Loucy (cell line): ENCODE data around the gene HOXD8.

ENCODE experiments used
- H2AFZ ChIP-seq: fragments of 200-600 bp; sonication (generic); 2 replicates; pipeline ENCODE4 v1.6.0; 2016; ENCODE audit warnings: antibody characterized with exemption, mild to moderate bottlenecking, low read length, moderate library complexity
- H3F3A ChIP-seq: fragments of 200-600 bp; 2 replicates; pipeline ENCODE4 v1.6.0; 2016; ENCODE audit warnings: antibody characterized with exemption, low read depth, mild to moderate bottlenecking
- H3K27me3 ChIP-seq: fragments of 200-600 bp; sonication (generic); 2 replicates; pipeline ENCODE4 v1.6.1; 2014; ENCODE audit warnings: low read length, mild to moderate bottlenecking; ENCODE audit not compliant: insufficient read depth, poor library complexity, severe bottlenecking
- H3K36me3 ChIP-seq: fragments of 200-600 bp; sonication (generic); 2 replicates; pipeline ENCODE4 v1.6.1; 2016; ENCODE audit warnings: low read length; ENCODE audit not compliant: insufficient read depth
- H3K4me1 ChIP-seq: fragments of 200-600 bp; sonication (generic); 2 replicates; pipeline ENCODE4 v1.5.1; 2014; ENCODE audit warnings: low read length, mild to moderate bottlenecking; ENCODE audit not compliant: insufficient read depth, poor library complexity, severe bottlenecking
- H3K4me2 ChIP-seq: fragments of 200-600 bp; sonication (generic); 2 replicates; pipeline ENCODE4 v1.6.0; 2014; ENCODE audit warnings: antibody characterized with exemption, low read length, low read depth, mild to moderate bottlenecking; ENCODE audit not compliant: poor library complexity, severe bottlenecking
- H3K4me3 ChIP-seq: fragments of 200-600 bp; sonication (generic); 2 replicates; pipeline ENCODE4 v1.5.1; 2014; ENCODE audit warnings: low read length, mild to moderate bottlenecking, mixed read lengths; ENCODE audit not compliant: poor library complexity, severe bottlenecking
- H3K79me2 ChIP-seq: fragments of 200-600 bp; sonication (generic); 2 replicates; pipeline ENCODE4 v1.6.1; 2014; ENCODE audit warnings: low read length; ENCODE audit not compliant: insufficient read depth
- H3K9ac ChIP-seq: fragments of 200-600 bp; sonication (generic); 2 replicates; pipeline ENCODE4 v1.6.0; 2014; ENCODE audit warnings: mild to moderate bottlenecking, low read depth, low read length, moderate library complexity; ENCODE audit not compliant: poor library complexity, severe bottlenecking
- H3K9me2 ChIP-seq: fragments of 200-600 bp; sonication (generic); replicated peaks from 2 replicates; pipeline ENCODE4 v1.6.1; 2016; ENCODE audit warnings: low read depth, low read length, mixed read lengths
- H3K9me3 ChIP-seq: fragments of 200-600 bp; sonication (generic); 2 replicates; pipeline ENCODE4 v1.6.1; 2014; ENCODE audit warnings: mild to moderate bottlenecking, antibody characterized with exemption, low read length, low read depth; ENCODE audit not compliant: insufficient read depth
- H4K20me1 ChIP-seq: fragments of 200-600 bp; sonication (generic); 2 replicates; pipeline ENCODE4 v1.6.0; 2014; ENCODE audit warnings: antibody characterized with exemption, low read length, mild to moderate bottlenecking; ENCODE audit not compliant: insufficient read depth, poor library complexity, severe bottlenecking
- EZH2phosphoT487 ChIP-seq: fragments of 200-600 bp; IDR thresholded peaks from 2 replicates; pipeline ENCODE4 v1.6.1; 2018; ENCODE audit warnings: antibody characterized with exemption, mild to moderate bottlenecking, moderate library complexity, borderline replicate concordance
- TF ChIP-seq, protein P1 (sequence below): fragments of 200-600 bp; sonication (generic); conservative IDR thresholded peaks from 2 replicates; pipeline ENCODE4 v1.5.1; 2014; ENCODE audit warnings: mild to moderate bottlenecking, antibody characterized with exemption, low read length

HOXD8 gene

DNA sequence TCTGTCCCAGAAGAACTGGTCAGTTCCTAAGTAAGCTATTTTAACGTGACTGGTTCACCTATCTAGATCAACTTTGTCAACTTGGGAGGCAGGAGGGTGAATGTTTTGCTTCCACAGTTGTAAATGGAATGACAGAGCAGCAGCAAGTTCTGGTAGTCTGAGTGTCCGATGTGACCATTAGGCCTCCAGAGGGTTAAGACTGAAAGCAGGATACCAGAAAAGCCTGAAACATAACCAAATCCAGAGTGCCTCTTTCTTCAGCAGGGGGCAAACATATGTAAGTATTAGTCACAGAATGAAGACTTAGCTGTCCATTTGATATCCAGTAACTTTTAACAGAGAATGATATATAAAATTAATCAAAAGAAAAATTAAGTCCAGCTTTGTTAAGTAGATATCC lies 36.8 kb downstream of the HOXD8 start:
- no peak for TF ChIP-seq EZH2phosphoT487
- TF ChIP-seq, protein P1, sequence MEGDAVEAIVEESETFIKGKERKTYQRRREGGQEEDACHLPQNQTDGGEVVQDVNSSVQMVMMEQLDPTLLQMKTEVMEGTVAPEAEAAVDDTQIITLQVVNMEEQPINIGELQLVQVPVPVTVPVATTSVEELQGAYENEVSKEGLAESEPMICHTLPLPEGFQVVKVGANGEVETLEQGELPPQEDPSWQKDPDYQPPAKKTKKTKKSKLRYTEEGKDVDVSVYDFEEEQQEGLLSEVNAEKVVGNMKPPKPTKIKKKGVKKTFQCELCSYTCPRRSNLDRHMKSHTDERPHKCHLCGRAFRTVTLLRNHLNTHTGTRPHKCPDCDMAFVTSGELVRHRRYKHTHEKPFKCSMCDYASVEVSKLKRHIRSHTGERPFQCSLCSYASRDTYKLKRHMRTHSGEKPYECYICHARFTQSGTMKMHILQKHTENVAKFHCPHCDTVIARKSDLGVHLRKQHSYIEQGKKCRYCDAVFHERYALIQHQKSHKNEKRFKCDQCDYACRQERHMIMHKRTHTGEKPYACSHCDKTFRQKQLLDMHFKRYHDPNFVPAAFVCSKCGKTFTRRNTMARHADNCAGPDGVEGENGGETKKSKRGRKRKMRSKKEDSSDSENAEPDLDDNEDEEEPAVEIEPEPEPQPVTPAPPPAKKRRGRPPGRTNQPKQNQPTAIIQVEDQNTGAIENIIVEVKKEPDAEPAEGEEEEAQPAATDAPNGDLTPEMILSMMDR: no peak
- no peak overlapping the region for H2AFZ ChIP-seq
- H3K4me2 ChIP-seq: no peak overlapping the region
- no peaks in the 10 kb centered on the region for H3K4me1 ChIP-seq
- H3K9ac ChIP-seq: no peak overlapping the region
- H3K36me3 ChIP-seq: no peaks in the 10 kb centered on the region
- H3K9me3 ChIP-seq: no peaks in the 10 kb centered on the region
- H3K27me3 ChIP-seq: no peaks in the 10 kb centered on the region
- H3F3A ChIP-seq: no peaks in the 10 kb centered on the region
- H4K20me1 ChIP-seq: no peaks in the 10 kb centered on the region
- no peaks in the 10 kb centered on the region for H3K9me2 ChIP-seq
- no peaks in the 10 kb centered on the region for H3K79me2 ChIP-seq
- no peak overlapping the region for H3K4me3 ChIP-seq

GRCh38 chr2:176167398-176167797 lies 37.9 kb downstream of the HOXD8 start:
- Histone ChIP-seq H3K9me2 (no peaks in the 10 kb centered on the region), H3K4me3 (no peak overlapping the region), H3F3A (no peaks in the 10 kb centered on the region), H2AFZ (no peak overlapping the region), H4K20me1 (no peaks in the 10 kb centered on the region), H3K27me3 (no peaks in the 10 kb centered on the region), H3K36me3 (no peaks in the 10 kb centered on the region), H3K79me2 (no peaks in the 10 kb centered on the region), H3K4me2 (no peak overlapping the region), H3K9ac (no peak overlapping the region), H3K9me3 (no peaks in the 10 kb centered on the region), H3K4me1 (no peaks in the 10 kb centered on the region)
- TF ChIP-seq, protein P1: no peak

- H3K27me3 ChIP-seq: peaks cover 6% of the 10 kb centered on the region
- H3K4me3 ChIP-seq: no peak overlapping the region
- TF ChIP-seq EZH2phosphoT487: no peak
- TF ChIP-seq, protein P1: no peak
Observed at GRCh38 chr2:176169181-176169580, 39.7 kb downstream of the HOXD8 start.

More at GRCh38 chr2:176169181-176169580, 39.7 kb downstream of the HOXD8 start:
- no peaks in the 10 kb centered on the region for H3K9me2 ChIP-seq
- H3K36me3 ChIP-seq: no peaks in the 10 kb centered on the region
- H2AFZ ChIP-seq: no peak overlapping the region
- no peaks in the 10 kb centered on the region for H3K4me1 ChIP-seq
- H4K20me1 ChIP-seq: no peaks in the 10 kb centered on the region
- no peak overlapping the region for H3K4me2 ChIP-seq
- H3K9me3 ChIP-seq: no peaks in the 10 kb centered on the region
- no peaks in the 10 kb centered on the region for H3F3A ChIP-seq
- no peak overlapping the region for H3K9ac ChIP-seq
- no peaks in the 10 kb centered on the region for H3K79me2 ChIP-seq
